Mesenchymal stem cell (in vitro differentiated cells and primary cell): ENCODE measurements around the gene WNT9A.

Experiments
- DNase-seq: peaks from one replicate; pipeline ENCODE4 v3.0.0-alpha.2; 2013
- H2AFZ ChIP-seq: one replicate; pipeline ENCODE4 v1.6.1; 2013; ENCODE audit warnings: low read depth, mild to moderate bottlenecking, control low read depth, inconsistent platforms, low read length, moderate library complexity
- H2AK5ac ChIP-seq: 2 replicates; pipeline ENCODE4 v1.6.1; 2013; ENCODE audit warnings: low read length, moderate library complexity, mild to moderate bottlenecking, inconsistent platforms; ENCODE audit not compliant: severe bottlenecking
- H2BK120ac ChIP-seq: one replicate; pipeline ENCODE4 v1.6.1; 2013; ENCODE audit warnings: low read depth, mild to moderate bottlenecking, inconsistent platforms, low read length, moderate library complexity
- H2BK12ac ChIP-seq, 2 experiments: one replicate each; pipeline ENCODE4 v1.6.1; 2013; ENCODE audit warnings: inconsistent platforms in 2 of 2, low read length in 2 of 2, mild to moderate bottlenecking in 2 of 2, moderate library complexity in 2 of 2, control low read depth in 1 of 2
- H2BK15ac ChIP-seq: one replicate; pipeline ENCODE4 v1.6.1; 2013; ENCODE audit warnings: mild to moderate bottlenecking, low read depth, inconsistent platforms; ENCODE audit not compliant: poor library complexity, severe bottlenecking
- H2BK5ac ChIP-seq: 2 replicates; pipeline ENCODE4 v1.6.1; 2013; ENCODE audit warnings: low read depth, mild to moderate bottlenecking, low read length, control low read depth, inconsistent platforms; ENCODE audit not compliant: poor library complexity, severe bottlenecking
- H3K14ac ChIP-seq, 2 experiments: one replicate each; pipeline ENCODE4 v1.6.1; 2013; ENCODE audit warnings: inconsistent platforms in 2 of 2, low read length in 2 of 2, control low read depth in 1 of 2, mild to moderate bottlenecking in 1 of 2, moderate library complexity in 1 of 2
- H3K18ac ChIP-seq, 2 experiments: one replicate each; pipeline ENCODE4 v1.6.1; 2013; ENCODE audit warnings: inconsistent platforms in 2 of 2, low read length in 2 of 2, control low read depth in 1 of 2, low read depth in 1 of 2, mild to moderate bottlenecking in 1 of 2
- H3K23ac ChIP-seq, 2 experiments: one replicate each; pipeline ENCODE4 v1.6.1; 2013; ENCODE audit warnings: inconsistent platforms in 2 of 2, low read length in 2 of 2, mild to moderate bottlenecking in 2 of 2, moderate library complexity in 2 of 2, control low read depth in 1 of 2
- H3K27ac ChIP-seq: 2 replicates; pipeline ENCODE4 v1.5.1; 2013; ENCODE audit warnings: mild to moderate bottlenecking, moderate library complexity, low read length, control low read depth, inconsistent platforms; ENCODE audit not compliant: poor library complexity, severe bottlenecking
- H3K27me3 ChIP-seq, 2 experiments: 2 replicates each; pipeline versions ENCODE4 v1.6.1 to v1.7.0; 2013; ENCODE audit warnings: low read length in 2 of 2, mild to moderate bottlenecking in 2 of 2, moderate library complexity in 2 of 2, control low read depth in 1 of 2, inconsistent platforms in 1 of 2; ENCODE audit not compliant: control insufficient read depth in 1 of 2, insufficient read depth in 1 of 2
- H3K36me3 ChIP-seq, 2 experiments: 2 replicates each; pipeline versions ENCODE4 v1.6.1 to v1.7.0; 2013; ENCODE audit warnings: low read length in 2 of 2, control low read depth in 1 of 2, inconsistent platforms in 1 of 2, low read depth in 1 of 2, mild to moderate bottlenecking in 1 of 2; ENCODE audit not compliant: insufficient read depth in 2 of 2, control insufficient read depth in 1 of 2
- H3K4ac ChIP-seq, 2 experiments: one replicate each; pipeline ENCODE4 v1.6.1; 2013; ENCODE audit warnings: inconsistent platforms in 2 of 2, low read length in 2 of 2, mild to moderate bottlenecking in 2 of 2, moderate library complexity in 2 of 2, control low read depth in 1 of 2, low read depth in 1 of 2
- H3K4me1 ChIP-seq: 2 replicates; pipeline ENCODE4 v1.6.1; 2013; ENCODE audit warnings: low read depth, low read length, control low read depth; ENCODE audit not compliant: control insufficient read depth, insufficient read depth
- H3K4me2 ChIP-seq: 2 replicates; pipeline ENCODE4 v1.6.1; 2013; ENCODE audit warnings: low read length, mild to moderate bottlenecking, inconsistent platforms; ENCODE audit not compliant: poor library complexity, severe bottlenecking
- H3K4me3 ChIP-seq, 2 experiments: 2 replicates each; pipeline versions ENCODE4 v1.5.1 to v1.7.0; 2013; ENCODE audit warnings: low read length in 2 of 2, mild to moderate bottlenecking in 2 of 2, control low read depth in 1 of 2, low read depth in 1 of 2; ENCODE audit not compliant: insufficient read depth in 1 of 2
- H3K79me1 ChIP-seq: replicated peaks from 2 replicates; pipeline ENCODE4 v1.6.1; 2013; ENCODE audit warnings: mild to moderate bottlenecking, control low read depth, low read length, inconsistent platforms; ENCODE audit not compliant: poor library complexity, severe bottlenecking
- H3K9ac ChIP-seq: 2 replicates; pipeline ENCODE4 v1.7.0; 2013; ENCODE audit warnings: mild to moderate bottlenecking, low read length, moderate library complexity
- H3K9me3 ChIP-seq: 2 replicates; pipeline ENCODE4 v1.7.0; 2013; ENCODE audit warnings: mild to moderate bottlenecking, low read length; ENCODE audit not compliant: control insufficient read depth
- H4K8ac ChIP-seq: one replicate; pipeline ENCODE4 v1.6.1; 2013; ENCODE audit warnings: inconsistent platforms, mild to moderate bottlenecking, low read length, moderate library complexity
- H4K91ac ChIP-seq: one replicate; pipeline ENCODE4 v1.6.1; 2013; ENCODE audit warnings: mild to moderate bottlenecking, low read length, inconsistent platforms
- whole genome bisulfite sequencing: methylation state at CpG from one replicate; pipeline ENCODE4 v1.1.7; 2013; ENCODE audit warnings: mixed read lengths; 5-methylcytosine and 5-hydroxymethylcytosine counted together

WNT9A gene

DNA sequence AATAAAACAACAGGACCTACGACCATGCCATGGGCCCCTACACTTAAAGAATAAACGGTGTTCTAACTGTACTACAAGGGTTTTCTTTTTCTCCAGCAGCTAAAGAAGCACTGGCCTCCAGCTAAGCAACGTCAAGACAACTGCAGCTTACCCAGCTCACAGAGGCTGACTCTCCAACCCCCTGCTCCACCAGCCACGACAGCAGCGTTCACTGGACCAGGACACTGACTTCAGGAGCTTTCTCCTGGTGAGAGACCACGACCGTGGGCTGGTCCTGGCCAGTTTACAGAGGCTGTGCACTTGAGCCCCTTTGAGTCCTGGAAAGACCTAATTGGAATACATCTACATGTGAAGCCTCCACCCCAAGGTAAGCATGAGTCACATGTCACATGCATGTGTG is 39.4 kb downstream of the WNT9A start:
- Histone ChIP-seq H3K4ac (no peak overlapping the region), H3K36me3 (no peaks in the 10 kb centered on the region), H3K4me1 (peaks cover 36% of the 10 kb centered on the region), H3K23ac (peak overlapping the region in 1 of 2 experiments; percentile 30), H4K91ac (no peak overlapping the region), H3K9me3 (no peaks in the 10 kb centered on the region), H3K9ac (no peak overlapping the region), H3K27me3 (no peaks in the 10 kb centered on the region), H2AK5ac (no peak overlapping the region), H4K8ac (no peak overlapping the region), H2BK15ac (no peak overlapping the region), H3K4me2 (no peak overlapping the region), H2BK120ac (no peak overlapping the region), H3K4me3 (no peak overlapping the region), H3K18ac (no peak overlapping the region), H2BK12ac (no peak overlapping the region), H2AFZ (no peak overlapping the region), H2BK5ac (no peak overlapping the region), H3K27ac (no peak overlapping the region), H3K14ac (no peak overlapping the region), H3K79me1 (no peaks in the 10 kb centered on the region)
- DNase-seq = no peak
- 69% methylated on average over 7 of the region's 7 CpGs for WGBS

DNA sequence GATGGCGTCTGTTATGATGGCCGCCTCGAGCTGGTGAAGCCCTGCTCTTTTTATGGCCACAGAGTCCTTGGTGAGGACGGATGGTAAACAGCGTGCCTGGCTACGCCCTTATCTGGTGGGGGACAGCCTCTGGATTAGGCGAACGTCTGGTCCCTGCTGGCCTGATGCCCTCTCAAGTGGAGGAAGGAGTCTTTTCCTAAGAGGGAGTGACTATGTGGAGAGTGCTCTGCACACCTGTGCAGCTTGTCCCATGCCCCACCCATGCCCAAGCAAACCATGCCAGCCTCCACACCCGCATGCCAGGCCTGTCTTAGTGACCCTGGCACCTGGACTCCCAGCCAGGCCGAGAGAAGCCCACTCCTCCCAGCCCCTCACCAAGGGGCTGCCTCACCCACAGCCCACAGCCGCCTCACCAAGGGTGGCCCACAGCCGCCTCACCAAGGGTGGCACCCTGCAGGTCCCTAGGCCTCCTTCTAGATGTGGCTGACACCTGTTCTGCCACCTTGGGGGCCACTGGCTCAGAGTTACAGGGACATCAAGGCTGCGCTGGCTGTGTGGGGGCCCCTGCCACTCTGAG is 40.2 kb downstream of the WNT9A start:
- H3K9me3 ChIP-seq = no peaks in the 10 kb centered on the region
- no peak overlapping the region for H3K14ac ChIP-seq
- H3K4ac ChIP-seq = no peak overlapping the region
- H2AK5ac ChIP-seq = no peak overlapping the region
- WGBS = 91% methylated on average over 13 of the region's 13 CpGs
- no peak overlapping the region for H2AFZ ChIP-seq
- H4K8ac ChIP-seq = no peak overlapping the region
- no peak overlapping the region for H3K18ac ChIP-seq
- H4K91ac ChIP-seq = no peak overlapping the region
- no peak overlapping the region for H3K4me3 ChIP-seq
- no peak overlapping the region for H2BK15ac ChIP-seq
- H2BK5ac ChIP-seq = no peak overlapping the region
- no peak overlapping the region for H3K4me2 ChIP-seq
- H3K27me3 ChIP-seq = no peaks in the 10 kb centered on the region
- no peak for DNase-seq
- no peak overlapping the region for H2BK120ac ChIP-seq
- H2BK12ac ChIP-seq = no peak overlapping the region
- H3K79me1 ChIP-seq = no peaks in the 10 kb centered on the region
- H3K9ac ChIP-seq = no peak overlapping the region
- H3K27ac ChIP-seq = no peak overlapping the region
- H3K36me3 ChIP-seq = no peaks in the 10 kb centered on the region
- H3K23ac ChIP-seq = no peak overlapping the region
- H3K4me1 ChIP-seq = peaks cover 39% of the 10 kb centered on the region

DNA sequence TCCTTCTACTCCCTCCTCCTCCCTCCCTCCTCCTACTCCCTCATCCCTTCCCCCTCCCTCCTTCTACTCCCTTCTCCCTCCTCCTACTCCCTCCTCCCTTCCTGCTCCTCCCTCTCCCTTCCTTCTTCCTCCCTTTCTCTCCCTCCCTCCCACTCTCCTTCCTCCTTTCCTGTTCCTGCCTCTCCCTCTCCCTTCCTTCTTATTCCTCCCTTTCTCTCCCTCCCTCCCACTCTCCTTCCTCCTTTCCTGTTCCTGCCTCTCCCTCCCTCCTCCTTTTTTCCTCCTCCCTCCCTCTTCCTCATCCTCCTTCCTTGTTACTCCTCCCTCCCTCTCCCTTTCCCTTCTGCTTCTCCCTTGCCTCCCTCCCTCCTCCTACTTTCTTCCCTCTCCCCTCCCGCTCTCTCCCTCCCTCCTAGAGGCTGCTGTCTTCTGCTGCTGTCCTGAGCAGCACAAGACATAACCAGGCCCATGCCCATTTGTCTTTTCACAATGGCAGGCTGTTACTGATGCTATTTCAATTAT is 41.1 kb downstream of the WNT9A start:
- WGBS = 82% methylated on average over 1 of the region's 1 CpG
- H2BK15ac ChIP-seq = no peak overlapping the region
- H4K8ac ChIP-seq = no peak overlapping the region
- H2BK12ac ChIP-seq = no peak overlapping the region
- H2AK5ac ChIP-seq = no peak overlapping the region
- no peak overlapping the region for H2AFZ ChIP-seq
- H3K14ac ChIP-seq = no peak overlapping the region
- no peak overlapping the region for H2BK120ac ChIP-seq
- no peaks in the 10 kb centered on the region for H3K79me1 ChIP-seq
- H3K36me3 ChIP-seq = no peaks in the 10 kb centered on the region
- H3K4me3 ChIP-seq = no peak overlapping the region
- H3K23ac ChIP-seq = no peak overlapping the region
- H3K4ac ChIP-seq = no peak overlapping the region
- no peak overlapping the region for H3K9ac ChIP-seq
- DNase-seq = no peak
- no peak overlapping the region for H4K91ac ChIP-seq
- H3K27ac ChIP-seq = no peak overlapping the region
- H3K27me3 ChIP-seq = no peaks in the 10 kb centered on the region
- no peak overlapping the region for H2BK5ac ChIP-seq
- H3K4me1 ChIP-seq = peaks cover 47% of the 10 kb centered on the region
- H3K4me2 ChIP-seq = no peak overlapping the region
- no peak overlapping the region for H3K18ac ChIP-seq
- no peaks in the 10 kb centered on the region for H3K9me3 ChIP-seq

DNA sequence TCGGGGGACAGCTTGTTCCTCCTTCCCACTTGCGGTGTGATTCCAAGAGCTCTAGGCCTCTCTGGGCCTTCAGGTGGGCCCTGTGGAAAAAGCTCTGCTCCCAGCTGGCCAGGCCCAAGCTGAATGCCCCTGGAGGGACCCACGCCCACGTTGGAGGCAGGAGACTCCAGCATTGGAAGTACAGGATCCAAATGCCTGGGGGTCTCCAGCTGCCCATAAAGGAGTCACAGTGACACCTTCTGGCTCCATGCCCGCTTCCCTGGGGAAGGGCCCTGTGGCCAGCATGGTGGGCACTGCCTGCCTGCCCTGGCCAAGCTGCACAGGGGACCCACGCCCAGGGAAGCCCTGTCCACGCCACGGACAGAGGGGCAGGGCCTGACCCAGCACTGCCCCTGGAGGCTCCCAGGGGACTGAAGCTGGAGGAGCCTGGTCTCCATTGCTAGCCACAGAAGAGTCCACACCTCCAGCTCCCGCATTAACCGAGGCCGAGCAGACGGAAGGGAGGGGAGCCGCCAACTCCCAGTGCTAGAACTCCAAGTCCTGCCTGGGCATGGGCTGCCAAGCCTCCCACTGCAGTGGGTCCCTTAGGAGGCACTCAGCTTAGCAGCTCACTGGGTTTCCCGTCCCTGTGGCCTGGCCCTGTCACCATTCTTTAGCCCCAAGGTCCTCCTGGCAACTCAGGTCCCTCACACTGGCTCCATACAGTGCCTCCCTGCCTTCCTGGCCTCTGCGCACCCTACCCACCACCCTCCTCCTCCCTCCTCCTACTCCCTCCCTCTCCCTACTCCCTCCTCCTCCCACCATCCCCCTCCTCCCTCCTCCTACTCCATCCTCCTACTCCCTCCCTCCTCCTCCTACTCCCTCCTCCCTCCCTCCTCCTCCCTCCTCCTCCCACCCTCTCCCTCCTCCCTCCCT is 41.9 kb downstream of the WNT9A start:
- H3K4me3 ChIP-seq = no peak overlapping the region
- H2BK120ac ChIP-seq = no peak overlapping the region
- no peaks in the 10 kb centered on the region for H3K9me3 ChIP-seq
- H4K8ac ChIP-seq = no peak overlapping the region
- no peaks in the 10 kb centered on the region for H3K36me3 ChIP-seq
- no peak overlapping the region for H4K91ac ChIP-seq
- no peak for DNase-seq
- H2AK5ac ChIP-seq = no peak overlapping the region
- H2BK15ac ChIP-seq = no peak overlapping the region
- 81% methylated on average over 15 of the region's 15 CpGs for WGBS
- no peak overlapping the region for H3K18ac ChIP-seq
- no peak overlapping the region for H3K14ac ChIP-seq
- no peak overlapping the region for H3K4me2 ChIP-seq
- no peaks in the 10 kb centered on the region for H3K27me3 ChIP-seq
- H2AFZ ChIP-seq = no peak overlapping the region
- H3K4me1 ChIP-seq = peaks cover 44% of the 10 kb centered on the region
- no peaks in the 10 kb centered on the region for H3K79me1 ChIP-seq
- no peak overlapping the region for H2BK5ac ChIP-seq
- H3K9ac ChIP-seq = no peak overlapping the region
- H3K4ac ChIP-seq = no peak overlapping the region
- H3K23ac ChIP-seq = no peak overlapping the region
- H2BK12ac ChIP-seq = no peak overlapping the region
- no peak overlapping the region for H3K27ac ChIP-seq
